Measurements from ENCODE around the gene APBB2. TPM values are rescaled to one million over a fixed set of nuclear protein-coding genes. Genes with fewer than 3 reads are reported as not detected.

APBB2 gene
- total RNA-seq, 2 experiments from 2014 or later, result 0.22 TPM; not detected in 1

DNA sequence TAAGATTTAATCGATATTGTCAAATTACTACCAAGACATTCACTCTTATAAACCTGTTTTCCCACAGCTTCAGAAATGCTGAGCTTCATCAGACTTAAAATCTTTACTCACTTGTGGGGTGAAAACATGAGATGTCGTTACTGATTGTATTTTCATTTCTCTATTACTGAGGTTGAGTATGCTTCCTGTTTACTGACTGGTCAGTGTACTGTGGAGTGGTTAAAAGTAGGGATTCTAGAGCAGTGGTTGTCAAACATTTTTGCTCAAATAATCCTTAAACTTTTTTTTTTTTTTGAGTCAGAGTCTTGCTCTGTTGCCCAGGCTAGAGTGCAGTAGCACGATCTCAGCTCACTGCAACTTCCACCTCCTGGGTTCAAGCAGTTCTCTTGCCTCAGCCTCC, 414.3 kb downstream of the APBB2 start:
- no peak for ATAC-seq (ENCODE audit: poor library complexity)
- Mint-ChIP-seq H3K4me1 (ENCODE audit: low read depth) (no peaks in the 10 kb centered on the region), H3K9me3 (no peaks in the 10 kb centered on the region), H3K27ac (no peak overlapping the region), H3K27me3 (peaks cover 2% of the 10 kb centered on the region), H3K36me3 (ENCODE audit: low read depth) (no peaks in the 10 kb centered on the region), H3K4me3 (no peak overlapping the region)
- no peak overlapping the region for H3K4me3 ChIP-seq (ENCODE audit: low read length)
- DNase-seq, result no peak
- no peaks in the 10 kb centered on the region for H3K27me3 ChIP-seq (ENCODE audit: control insufficient read depth in 1 of 2, insufficient read depth in 2 of 2, low read length in 2 of 2)
- TF ChIP-seq CTCF (IDR thresholded peaks at IDR 0.05), result no peak
- ChIA-PET CTCF (no interaction called here), POLR2A (no interaction called here)
- no peak overlapping the region for H3K27ac ChIP-seq (ENCODE audit: low read depth in 1 of 2, low read length in 2 of 2)
- no peaks in the 10 kb centered on the region for H3K36me3 ChIP-seq (ENCODE audit: insufficient read depth, low read length)
- H3K4me1 ChIP-seq (ENCODE audit: insufficient read depth, low read length), result no peaks in the 10 kb centered on the region
- intact Hi-C loops (cut with DNase I, micrococcal nuclease), result no loop called here
- no peaks in the 10 kb centered on the region for H3K9me3 ChIP-seq (ENCODE audit: control insufficient read depth in 1 of 2, insufficient read depth in 1 of 2, low read length in 2 of 2)

- ChIA-PET POLR2A (no interaction called here), CTCF (no interaction called here)
- H3K27me3 ChIP-seq (ENCODE audit: control insufficient read depth in 1 of 2, insufficient read depth in 2 of 2, low read length in 2 of 2), result no peaks in the 10 kb centered on the region
- no peak for ATAC-seq (ENCODE audit: poor library complexity)
- intact Hi-C loops (cut with DNase I, micrococcal nuclease), result no loop called here
- Mint-ChIP-seq H3K36me3 (ENCODE audit: low read depth) (no peaks in the 10 kb centered on the region), H3K27me3 (no peaks in the 10 kb centered on the region), H3K27ac (no peak overlapping the region), H3K4me3 (no peak overlapping the region), H3K9me3 (no peaks in the 10 kb centered on the region), H3K4me1 (ENCODE audit: low read depth) (no peaks in the 10 kb centered on the region)
- H3K4me1 ChIP-seq (ENCODE audit: insufficient read depth, low read length), result no peaks in the 10 kb centered on the region
- DNase-seq, result no peak
- no peaks in the 10 kb centered on the region for H3K9me3 ChIP-seq (ENCODE audit: control insufficient read depth in 1 of 2, insufficient read depth in 1 of 2, low read length in 2 of 2)
- no peak for TF ChIP-seq CTCF (IDR thresholded peaks at IDR 0.05)
- no peak overlapping the region for H3K4me3 ChIP-seq (ENCODE audit: low read length)
- no peaks in the 10 kb centered on the region for H3K36me3 ChIP-seq (ENCODE audit: insufficient read depth, low read length)
- H3K27ac ChIP-seq (ENCODE audit: low read depth in 1 of 2, low read length in 2 of 2), result no peak overlapping the region
Observed at GRCh38 chr4:40789771-40790170, 424.6 kb downstream of the APBB2 start.

DNA sequence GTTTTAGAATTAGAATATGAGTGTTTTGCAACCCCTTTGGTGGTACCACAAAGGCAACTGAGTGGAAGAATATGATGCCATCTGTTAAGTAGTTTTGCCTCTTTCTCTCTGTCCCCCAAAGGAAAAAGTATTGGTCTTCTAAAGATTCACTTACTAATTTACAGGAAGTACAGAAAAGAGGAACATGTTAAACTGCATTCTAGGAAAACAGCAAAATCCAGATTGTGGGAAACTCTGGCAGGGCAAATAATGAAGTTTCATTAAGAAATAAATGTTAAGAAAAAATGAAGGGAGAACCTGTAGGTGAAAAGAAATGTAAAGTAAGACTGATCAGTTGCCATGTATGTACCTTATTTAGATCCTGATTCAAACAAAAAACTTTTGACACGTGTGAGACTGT, 425.3 kb downstream of the APBB2 start:
- ChIA-PET POLR2A (no interaction called here), CTCF (no interaction called here)
- Histone ChIP-seq H3K27ac (ENCODE audit: low read depth in 1 of 2, low read length in 2 of 2) (no peak overlapping the region), H3K27me3 (ENCODE audit: control insufficient read depth in 1 of 2, insufficient read depth in 2 of 2, low read length in 2 of 2) (no peaks in the 10 kb centered on the region), H3K36me3 (ENCODE audit: insufficient read depth, low read length) (no peaks in the 10 kb centered on the region), H3K4me3 (ENCODE audit: low read length) (no peak overlapping the region), H3K4me1 (ENCODE audit: insufficient read depth, low read length) (no peaks in the 10 kb centered on the region), H3K9me3 (ENCODE audit: control insufficient read depth in 1 of 2, insufficient read depth in 1 of 2, low read length in 2 of 2) (no peaks in the 10 kb centered on the region)
- H3K27ac Mint-ChIP-seq, result no peak overlapping the region
- TF ChIP-seq CTCF (IDR thresholded peaks at IDR 0.05), result no peak
- DNase-seq, result no peak
- no peaks in the 10 kb centered on the region for H3K27me3 Mint-ChIP-seq
- no peaks in the 10 kb centered on the region for H3K36me3 Mint-ChIP-seq (ENCODE audit: low read depth)
- no peaks in the 10 kb centered on the region for H3K9me3 Mint-ChIP-seq
- ATAC-seq (ENCODE audit: poor library complexity), result no peak
- no peaks in the 10 kb centered on the region for H3K4me1 Mint-ChIP-seq (ENCODE audit: low read depth)
- intact Hi-C loops (cut with DNase I, micrococcal nuclease), result no loop called here
- no peak overlapping the region for H3K4me3 Mint-ChIP-seq
